ENCODE results near the gene FAF1. TPM values are rescaled to one million over a fixed set of nuclear protein-coding genes. Genes with fewer than 3 reads are reported as not detected.

FAF1 gene
- total and polyA plus RNA-seq, 2 experiments from 2014 or later = 7.2 to 49.1 TPM

- TF ChIP-seq EZH2phosphoT487 (IDR thresholded peaks at IDR 0.05; ENCODE audit: insufficient read depth, low read depth) = no peak
- TF ChIP-seq EZH2 (IDR thresholded peaks at IDR 0.05; ENCODE audit: insufficient read depth, poor library complexity, severe bottlenecking) = no peak
- Histone ChIP-seq H3K36me3 (ENCODE audit: low read depth) (no peaks in the 10 kb centered on the region), H2AFZ (no peak overlapping the region), H3K9me2 (ENCODE audit: insufficient read depth) (no peaks in the 10 kb centered on the region), H3K4me3 (no peak overlapping the region), H3K9me3 (ENCODE audit: low read depth) (no peaks in the 10 kb centered on the region), H4K20me1 (ENCODE audit: insufficient read depth) (no peaks in the 10 kb centered on the region; the same call in 1 of the 2 replicates), H3K27me3 (replicated peaks; ENCODE audit: insufficient read depth) (no peaks in the 10 kb centered on the region), H3K27ac (no peak overlapping the region), H3K4me1 (ENCODE audit: insufficient read depth) (no peaks in the 10 kb centered on the region), H3K9ac (no peak overlapping the region), H3K4me2 (ENCODE audit: unreplicated experiment) (no peak overlapping the region), H3F3A (ENCODE audit: insufficient read depth) (no peaks in the 10 kb centered on the region), H3K79me2 (ENCODE audit: insufficient read depth) (peaks cover 80% of the 10 kb centered on the region)
- no peak for DNase-seq
- in situ Hi-C loops (cut with MboI) = no loop called here
- 95 to 97% methylated on average over 4 of the region's 4 CpGs for WGBS, 2 experiments (ENCODE audit: low coverage in 1 of 2, low lambda C conversion rate in 2 of 2, missing lambda C conversion rate in 2 of 2)
These were observed 147.7 kb downstream of the FAF1 start for GRCh38 chr1:50812346-50812745.

GRCh38 chr1:50808296-50808695, 151.8 kb downstream of the FAF1 start:
- H3K9ac ChIP-seq = no peak overlapping the region
- H3K4me2 ChIP-seq (ENCODE audit: unreplicated experiment) = no peak overlapping the region
- no peaks in the 10 kb centered on the region for H3K9me2 ChIP-seq (ENCODE audit: insufficient read depth)
- H3K9me3 ChIP-seq (ENCODE audit: low read depth) = no peaks in the 10 kb centered on the region
- no peak overlapping the region for H3K27ac ChIP-seq
- H4K20me1 ChIP-seq (ENCODE audit: insufficient read depth) = no peaks in the 10 kb centered on the region; the same call in 1 of the 2 replicates
- TF ChIP-seq EZH2 (IDR thresholded peaks at IDR 0.05; ENCODE audit: insufficient read depth, poor library complexity, severe bottlenecking) (no peak), EZH2phosphoT487 (IDR thresholded peaks at IDR 0.05; ENCODE audit: insufficient read depth, low read depth) (no peak)
- H3K36me3 ChIP-seq (ENCODE audit: low read depth) = no peaks in the 10 kb centered on the region
- no peaks in the 10 kb centered on the region for H3K27me3 ChIP-seq (replicated peaks; ENCODE audit: insufficient read depth)
- WGBS, 2 experiments (ENCODE audit: low coverage in 1 of 2, low lambda C conversion rate in 2 of 2, missing lambda C conversion rate in 2 of 2) = 95 to 100% methylated on average over 3 of the region's 3 CpGs
- H3K79me2 ChIP-seq (ENCODE audit: insufficient read depth) = peaks cover 100% of the 10 kb centered on the region
- no peak for DNase-seq
- H2AFZ ChIP-seq = no peak overlapping the region
- H3F3A ChIP-seq (ENCODE audit: insufficient read depth) = no peaks in the 10 kb centered on the region
- H3K4me3 ChIP-seq = no peak overlapping the region
- in situ Hi-C loops (cut with MboI) = no loop called here
- H3K4me1 ChIP-seq (ENCODE audit: insufficient read depth) = no peaks in the 10 kb centered on the region

- no peak overlapping the region for H3K4me3 ChIP-seq
- no peak for DNase-seq
- no peaks in the 10 kb centered on the region; the same call in 1 of the 2 replicates for H3K9me2 ChIP-seq (ENCODE audit: insufficient read depth)
- in situ Hi-C loops (cut with MboI) = no loop called here
- H3F3A ChIP-seq (ENCODE audit: insufficient read depth) = no peaks in the 10 kb centered on the region
- no peak overlapping the region for H3K4me2 ChIP-seq (ENCODE audit: unreplicated experiment)
- H3K27ac ChIP-seq = no peak overlapping the region
- no peaks in the 10 kb centered on the region; the same call in 1 of the 2 replicates for H4K20me1 ChIP-seq (ENCODE audit: insufficient read depth)
- H3K79me2 ChIP-seq (ENCODE audit: insufficient read depth) = no peaks in the 10 kb centered on the region
- no peaks in the 10 kb centered on the region for H3K4me1 ChIP-seq (ENCODE audit: insufficient read depth)
- H3K9me3 ChIP-seq (ENCODE audit: low read depth) = no peaks in the 10 kb centered on the region
- WGBS, 2 experiments (ENCODE audit: low coverage in 1 of 2, low lambda C conversion rate in 2 of 2, missing lambda C conversion rate in 2 of 2) = 95 to 100% methylated on average over 2 of the region's 2 CpGs
- H3K36me3 ChIP-seq (ENCODE audit: low read depth) = no peaks in the 10 kb centered on the region
- TF ChIP-seq EZH2phosphoT487 (IDR thresholded peaks at IDR 0.05; ENCODE audit: insufficient read depth, low read depth) (no peak), EZH2 (IDR thresholded peaks at IDR 0.05; ENCODE audit: insufficient read depth, poor library complexity, severe bottlenecking) (no peak)
- H3K9ac ChIP-seq = no peak overlapping the region
- no peak overlapping the region for H2AFZ ChIP-seq
- no peaks in the 10 kb centered on the region for H3K27me3 ChIP-seq (replicated peaks; ENCODE audit: insufficient read depth)
These were observed 163.8 kb downstream of the FAF1 start for GRCh38 chr1:50796272-50796671.

GRCh38 chr1:50793521-50793920, 166.5 kb downstream of the FAF1 start:
- Histone ChIP-seq H4K20me1 (ENCODE audit: insufficient read depth) (no peaks in the 10 kb centered on the region; the same call in 1 of the 2 replicates), H3K4me2 (ENCODE audit: unreplicated experiment) (no peak overlapping the region), H3K9me3 (ENCODE audit: low read depth) (no peaks in the 10 kb centered on the region), H3K9me2 (ENCODE audit: insufficient read depth) (no peaks in the 10 kb centered on the region; the same call in 1 of the 2 replicates), H3K9ac (no peak overlapping the region), H3K4me1 (ENCODE audit: insufficient read depth) (no peaks in the 10 kb centered on the region), H3K79me2 (ENCODE audit: insufficient read depth) (no peaks in the 10 kb centered on the region), H3F3A (ENCODE audit: insufficient read depth) (no peaks in the 10 kb centered on the region), H3K36me3 (ENCODE audit: low read depth) (no peaks in the 10 kb centered on the region), H3K27me3 (replicated peaks; ENCODE audit: insufficient read depth) (no peaks in the 10 kb centered on the region), H3K4me3 (no peak overlapping the region), H2AFZ (no peak overlapping the region), H3K27ac (no peak overlapping the region)
- in situ Hi-C loops (cut with MboI) = no loop called here
- DNase-seq = no peak
- TF ChIP-seq EZH2phosphoT487 (IDR thresholded peaks at IDR 0.05; ENCODE audit: insufficient read depth, low read depth) = no peak
- TF ChIP-seq EZH2 (IDR thresholded peaks at IDR 0.05; ENCODE audit: insufficient read depth, poor library complexity, severe bottlenecking) = no peak
- WGBS, 2 experiments (ENCODE audit: low coverage in 1 of 2, low lambda C conversion rate in 2 of 2, missing lambda C conversion rate in 2 of 2) = 87 to 94% methylated on average over 6 of the region's 6 CpGs

- Histone ChIP-seq H3K9me2 (ENCODE audit: insufficient read depth) (no peaks in the 10 kb centered on the region; the same call in 1 of the 2 replicates), H3K4me1 (ENCODE audit: insufficient read depth) (no peaks in the 10 kb centered on the region), H3K79me2 (ENCODE audit: insufficient read depth) (peaks cover 11% of the 10 kb centered on the region; the same call in 1 of the 2 replicates), H2AFZ (no peak overlapping the region), H3K4me2 (ENCODE audit: unreplicated experiment) (no peak overlapping the region), H3K4me3 (no peak overlapping the region), H3K9ac (no peak overlapping the region), H3K9me3 (ENCODE audit: low read depth) (no peaks in the 10 kb centered on the region), H3K36me3 (ENCODE audit: low read depth) (0 out of 2 replicates have a peak, but pooled peaks cover 7% of the 10 kb centered on the region), H3K27ac (no peak overlapping the region), H3F3A (ENCODE audit: insufficient read depth) (no peaks in the 10 kb centered on the region), H3K27me3 (replicated peaks; ENCODE audit: insufficient read depth) (no peaks in the 10 kb centered on the region), H4K20me1 (ENCODE audit: insufficient read depth) (no peaks in the 10 kb centered on the region)
- DNase-seq = no peak
- in situ Hi-C loops (cut with MboI) = no loop called here
- WGBS, 2 experiments (ENCODE audit: low coverage in 1 of 2, low lambda C conversion rate in 2 of 2, missing lambda C conversion rate in 2 of 2) = 94 to 96% methylated on average over 3 of the region's 3 CpGs
- TF ChIP-seq EZH2phosphoT487 (IDR thresholded peaks at IDR 0.05; ENCODE audit: insufficient read depth, low read depth) (no peak), EZH2 (IDR thresholded peaks at IDR 0.05; ENCODE audit: insufficient read depth, poor library complexity, severe bottlenecking) (no peak)
These were observed 172.8 kb downstream of the FAF1 start for GRCh38 chr1:50787266-50787665.

Data from GM23248 (cell line).